Measurements from ENCODE around the gene C1QTNF7.

The C1QTNF7 gene

DNA sequence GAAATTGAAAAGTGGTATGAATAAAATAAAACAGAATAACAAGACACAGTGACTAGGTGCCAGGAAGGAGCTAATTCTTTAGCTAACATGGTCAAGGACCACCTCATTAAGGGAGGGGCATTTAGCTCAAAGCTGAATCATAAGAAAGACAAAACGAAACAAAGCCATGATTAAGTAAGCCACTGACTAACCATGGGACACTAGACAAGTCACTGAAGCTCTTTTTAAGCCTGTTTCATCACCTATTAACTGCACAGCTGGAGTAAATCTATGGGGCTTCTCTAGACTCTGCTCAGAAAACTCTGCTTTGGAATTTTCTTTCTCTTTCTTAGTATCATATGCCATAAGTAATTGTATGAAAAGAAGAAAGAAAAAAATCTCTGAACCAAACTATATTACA is 49.8 kb upstream of the C1QTNF7 start:
- H3K27ac ChIP-seq (ENCODE audit: extremely low read depth, low read depth, low read length) = no peak overlapping the region
- ChIA-PET CTCF (interaction anchor here (1.0 to 1.5 kb wide), 2 partner anchors 8 to 18 kb away, joined by 3 read pairs; no protein-coding TSS in a partner anchor), POLR2A (no interaction called here)
- H3K4me1 ChIP-seq (ENCODE audit: control insufficient read depth, insufficient read depth, low read length) = no peaks in the 10 kb centered on the region
- TF ChIP-seq KLF7 (tag by site-specific recombination; IDR thresholded peaks at IDR 0.05; ENCODE audit: borderline replicate concordance) = no peak
- TF ChIP-seq KLF9 (tag by site-specific recombination; IDR thresholded peaks at IDR 0.05; ENCODE audit: low read depth) = no peak
- no peak for TF ChIP-seq ZNF473 (tag by site-specific recombination; IDR thresholded peaks at IDR 0.05)
- no peak for TF ChIP-seq ZNF629 (tag by site-specific recombination; IDR thresholded peaks at IDR 0.05)
- TF ChIP-seq, protein P1, sequence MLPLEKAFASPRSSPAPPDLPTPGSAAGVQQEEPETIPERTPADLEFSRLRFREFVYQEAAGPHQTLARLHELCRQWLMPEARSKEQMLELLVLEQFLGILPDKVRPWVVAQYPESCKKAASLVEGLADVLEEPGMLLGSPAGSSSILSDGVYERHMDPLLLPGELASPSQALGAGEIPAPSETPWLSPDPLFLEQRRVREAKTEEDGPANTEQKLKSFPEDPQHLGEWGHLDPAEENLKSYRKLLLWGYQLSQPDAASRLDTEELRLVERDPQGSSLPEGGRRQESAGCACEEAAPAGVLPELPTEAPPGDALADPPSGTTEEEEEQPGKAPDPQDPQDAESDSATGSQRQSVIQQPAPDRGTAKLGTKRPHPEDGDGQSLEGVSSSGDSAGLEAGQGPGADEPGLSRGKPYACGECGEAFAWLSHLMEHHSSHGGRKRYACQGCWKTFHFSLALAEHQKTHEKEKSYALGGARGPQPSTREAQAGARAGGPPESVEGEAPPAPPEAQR (tag by site-specific recombination; IDR thresholded peaks at IDR 0.05) = no peak
- TF ChIP-seq, protein P2, sequence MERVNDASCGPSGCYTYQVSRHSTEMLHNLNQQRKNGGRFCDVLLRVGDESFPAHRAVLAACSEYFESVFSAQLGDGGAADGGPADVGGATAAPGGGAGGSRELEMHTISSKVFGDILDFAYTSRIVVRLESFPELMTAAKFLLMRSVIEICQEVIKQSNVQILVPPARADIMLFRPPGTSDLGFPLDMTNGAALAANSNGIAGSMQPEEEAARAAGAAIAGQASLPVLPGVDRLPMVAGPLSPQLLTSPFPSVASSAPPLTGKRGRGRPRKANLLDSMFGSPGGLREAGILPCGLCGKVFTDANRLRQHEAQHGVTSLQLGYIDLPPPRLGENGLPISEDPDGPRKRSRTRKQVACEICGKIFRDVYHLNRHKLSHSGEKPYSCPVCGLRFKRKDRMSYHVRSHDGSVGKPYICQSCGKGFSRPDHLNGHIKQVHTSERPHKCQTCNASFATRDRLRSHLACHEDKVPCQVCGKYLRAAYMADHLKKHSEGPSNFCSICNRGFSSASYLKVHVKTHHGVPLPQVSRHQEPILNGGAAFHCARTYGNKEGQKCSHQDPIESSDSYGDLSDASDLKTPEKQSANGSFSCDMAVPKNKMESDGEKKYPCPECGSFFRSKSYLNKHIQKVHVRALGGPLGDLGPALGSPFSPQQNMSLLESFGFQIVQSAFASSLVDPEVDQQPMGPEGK (tag by site-specific recombination; IDR thresholded peaks at IDR 0.05) = no peak
- TF ChIP-seq ZNF664 (tag by site-specific recombination; IDR thresholded peaks at IDR 0.05) = no peak
- TF ChIP-seq, protein P3, sequence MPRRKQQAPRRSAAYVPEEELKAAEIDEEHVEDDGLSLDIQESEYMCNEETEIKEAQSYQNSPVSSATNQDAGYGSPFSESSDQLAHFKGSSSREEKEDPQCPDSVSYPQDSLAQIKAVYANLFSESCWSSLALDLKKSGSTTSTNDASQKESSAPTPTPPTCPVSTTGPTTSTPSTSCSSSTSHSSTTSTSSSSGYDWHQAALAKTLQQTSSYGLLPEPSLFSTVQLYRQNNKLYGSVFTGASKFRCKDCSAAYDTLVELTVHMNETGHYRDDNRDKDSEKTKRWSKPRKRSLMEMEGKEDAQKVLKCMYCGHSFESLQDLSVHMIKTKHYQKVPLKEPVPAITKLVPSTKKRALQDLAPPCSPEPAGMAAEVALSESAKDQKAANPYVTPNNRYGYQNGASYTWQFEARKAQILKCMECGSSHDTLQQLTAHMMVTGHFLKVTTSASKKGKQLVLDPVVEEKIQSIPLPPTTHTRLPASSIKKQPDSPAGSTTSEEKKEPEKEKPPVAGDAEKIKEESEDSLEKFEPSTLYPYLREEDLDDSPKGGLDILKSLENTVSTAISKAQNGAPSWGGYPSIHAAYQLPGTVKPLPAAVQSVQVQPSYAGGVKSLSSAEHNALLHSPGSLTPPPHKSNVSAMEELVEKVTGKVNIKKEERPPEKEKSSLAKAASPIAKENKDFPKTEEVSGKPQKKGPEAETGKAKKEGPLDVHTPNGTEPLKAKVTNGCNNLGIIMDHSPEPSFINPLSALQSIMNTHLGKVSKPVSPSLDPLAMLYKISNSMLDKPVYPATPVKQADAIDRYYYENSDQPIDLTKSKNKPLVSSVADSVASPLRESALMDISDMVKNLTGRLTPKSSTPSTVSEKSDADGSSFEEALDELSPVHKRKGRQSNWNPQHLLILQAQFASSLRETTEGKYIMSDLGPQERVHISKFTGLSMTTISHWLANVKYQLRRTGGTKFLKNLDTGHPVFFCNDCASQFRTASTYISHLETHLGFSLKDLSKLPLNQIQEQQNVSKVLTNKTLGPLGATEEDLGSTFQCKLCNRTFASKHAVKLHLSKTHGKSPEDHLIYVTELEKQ (tag by site-specific recombination; IDR thresholded peaks at IDR 0.05; ENCODE audit: borderline replicate concordance) = no peak
- TF ChIP-seq SCRT1 (tag by site-specific recombination; IDR thresholded peaks at IDR 0.05; ENCODE audit: borderline replicate concordance) = no peak
- no peak for TF ChIP-seq ZBTB21 (tag by site-specific recombination; IDR thresholded peaks at IDR 0.05)
- TF ChIP-seq, protein P4, sequence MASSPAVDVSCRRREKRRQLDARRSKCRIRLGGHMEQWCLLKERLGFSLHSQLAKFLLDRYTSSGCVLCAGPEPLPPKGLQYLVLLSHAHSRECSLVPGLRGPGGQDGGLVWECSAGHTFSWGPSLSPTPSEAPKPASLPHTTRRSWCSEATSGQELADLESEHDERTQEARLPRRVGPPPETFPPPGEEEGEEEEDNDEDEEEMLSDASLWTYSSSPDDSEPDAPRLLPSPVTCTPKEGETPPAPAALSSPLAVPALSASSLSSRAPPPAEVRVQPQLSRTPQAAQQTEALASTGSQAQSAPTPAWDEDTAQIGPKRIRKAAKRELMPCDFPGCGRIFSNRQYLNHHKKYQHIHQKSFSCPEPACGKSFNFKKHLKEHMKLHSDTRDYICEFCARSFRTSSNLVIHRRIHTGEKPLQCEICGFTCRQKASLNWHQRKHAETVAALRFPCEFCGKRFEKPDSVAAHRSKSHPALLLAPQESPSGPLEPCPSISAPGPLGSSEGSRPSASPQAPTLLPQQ (tag by site-specific recombination; IDR thresholded peaks at IDR 0.05) = no peak
- TF ChIP-seq ZNF433 (tag by site-specific recombination; IDR thresholded peaks at IDR 0.05; ENCODE audit: low read depth) = no peak
- TF ChIP-seq OSR2 (tag by site-specific recombination; IDR thresholded peaks at IDR 0.05) = no peak
- H3K4me3 ChIP-seq (ENCODE audit: low read depth, low read length) = no peak overlapping the region
- no peaks in the 10 kb centered on the region for H3K9me3 ChIP-seq (ENCODE audit: control insufficient read depth, insufficient read depth, low read depth, low read length)
- no peaks in the 10 kb centered on the region for H3K36me3 ChIP-seq (ENCODE audit: control insufficient read depth in 2 of 2, insufficient read depth in 1 of 2, low read length in 2 of 2)

DNA sequence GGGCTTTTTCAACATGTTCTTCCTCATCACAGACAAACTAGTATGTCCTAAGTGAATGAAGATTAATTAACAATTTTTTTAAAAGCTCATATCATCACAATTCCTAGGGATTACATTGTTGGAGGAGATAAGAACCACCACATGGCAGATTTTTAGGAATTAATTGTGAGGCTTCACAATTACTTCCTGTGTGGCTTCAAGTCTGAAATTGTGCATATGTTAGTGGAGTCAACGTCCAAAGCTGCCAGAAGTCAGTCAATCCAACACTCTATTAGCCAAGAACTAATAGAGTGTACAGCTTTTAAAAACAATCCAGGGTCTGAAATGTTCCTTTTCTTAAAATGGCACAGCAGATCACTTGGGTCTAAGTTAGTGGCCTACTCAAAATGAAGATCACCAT is 49.3 kb upstream of the C1QTNF7 start:
- Histone ChIP-seq H3K36me3 (ENCODE audit: control insufficient read depth in 2 of 2, insufficient read depth in 1 of 2, low read length in 2 of 2) (no peaks in the 10 kb centered on the region), H3K4me3 (ENCODE audit: low read depth, low read length) (no peak overlapping the region), H3K4me1 (ENCODE audit: control insufficient read depth, insufficient read depth, low read length) (no peaks in the 10 kb centered on the region), H3K27ac (ENCODE audit: extremely low read depth, low read depth, low read length) (no peak overlapping the region), H3K9me3 (ENCODE audit: control insufficient read depth, insufficient read depth, low read depth, low read length) (no peaks in the 10 kb centered on the region)
- CTCF ChIA-PET = interaction anchor here (1.5 kb wide), 1 partner anchor 18 kb away, joined by 3 read pairs; no protein-coding TSS in a partner anchor
- TF ChIP-seq ZNF76 (tag by site-specific recombination; IDR thresholded peaks at IDR 0.05; ENCODE audit: borderline replicate concordance, low read depth) (no peak), ZNF169 (tag by site-specific recombination; IDR thresholded peaks at IDR 0.05) (no peak), YY2 (tag by site-specific recombination; IDR thresholded peaks at IDR 0.05) (no peak), REPIN1 (tag by site-specific recombination; IDR thresholded peaks at IDR 0.05; ENCODE audit: low read depth) (no peak), ZBTB1 (tag by site-specific recombination; IDR thresholded peaks at IDR 0.05) (no peak)
- TF ChIP-seq, protein P5, sequence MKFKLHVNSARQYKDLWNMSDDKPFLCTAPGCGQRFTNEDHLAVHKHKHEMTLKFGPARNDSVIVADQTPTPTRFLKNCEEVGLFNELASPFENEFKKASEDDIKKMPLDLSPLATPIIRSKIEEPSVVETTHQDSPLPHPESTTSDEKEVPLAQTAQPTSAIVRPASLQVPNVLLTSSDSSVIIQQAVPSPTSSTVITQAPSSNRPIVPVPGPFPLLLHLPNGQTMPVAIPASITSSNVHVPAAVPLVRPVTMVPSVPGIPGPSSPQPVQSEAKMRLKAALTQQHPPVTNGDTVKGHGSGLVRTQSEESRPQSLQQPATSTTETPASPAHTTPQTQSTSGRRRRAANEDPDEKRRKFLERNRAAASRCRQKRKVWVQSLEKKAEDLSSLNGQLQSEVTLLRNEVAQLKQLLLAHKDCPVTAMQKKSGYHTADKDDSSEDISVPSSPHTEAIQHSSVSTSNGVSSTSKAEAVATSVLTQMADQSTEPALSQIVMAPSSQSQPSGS (tag by site-specific recombination; IDR thresholded peaks at IDR 0.05; ENCODE audit: low read depth) = no peak
- POLR2A ChIA-PET = no interaction called here
